22Rv1 (cell line): ENCODE data around the gene ATP6V1A.

Experiments used
- ZFX ChIP-seq: fragments of 450-650 bp; IDR thresholded peaks from 2 replicates; pipeline ENCODE4 v1.6.1; 2017; ENCODE audit warnings: antibody characterized with exemption, borderline replicate concordance
- TF ChIP-seq, protein P1 (sequence below): fragments of 450-650 bp; IDR thresholded peaks from 2 replicates; pipeline ENCODE4 v1.5.1; 2017; ENCODE audit warnings: mild to moderate bottlenecking

DNA sequence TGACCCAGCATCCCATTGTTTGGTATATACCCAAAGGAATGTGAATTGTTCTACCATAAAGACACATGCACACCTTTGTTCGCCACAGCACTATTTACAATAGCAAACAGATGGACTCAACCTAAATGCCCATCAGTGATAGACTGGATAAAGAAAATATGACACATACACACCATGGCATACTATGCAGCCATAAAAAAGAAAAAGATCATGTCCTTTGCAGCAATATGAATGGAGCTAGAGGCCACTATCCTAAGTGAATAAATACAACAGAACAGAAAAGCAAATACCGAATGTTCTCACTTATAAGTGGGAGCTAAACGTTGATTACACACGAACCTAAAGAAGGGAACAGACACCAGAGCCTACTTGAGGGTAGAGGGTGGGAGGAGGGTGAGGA, 39.0 kb upstream of the ATP6V1A start:
- TF ChIP-seq, protein P1, sequence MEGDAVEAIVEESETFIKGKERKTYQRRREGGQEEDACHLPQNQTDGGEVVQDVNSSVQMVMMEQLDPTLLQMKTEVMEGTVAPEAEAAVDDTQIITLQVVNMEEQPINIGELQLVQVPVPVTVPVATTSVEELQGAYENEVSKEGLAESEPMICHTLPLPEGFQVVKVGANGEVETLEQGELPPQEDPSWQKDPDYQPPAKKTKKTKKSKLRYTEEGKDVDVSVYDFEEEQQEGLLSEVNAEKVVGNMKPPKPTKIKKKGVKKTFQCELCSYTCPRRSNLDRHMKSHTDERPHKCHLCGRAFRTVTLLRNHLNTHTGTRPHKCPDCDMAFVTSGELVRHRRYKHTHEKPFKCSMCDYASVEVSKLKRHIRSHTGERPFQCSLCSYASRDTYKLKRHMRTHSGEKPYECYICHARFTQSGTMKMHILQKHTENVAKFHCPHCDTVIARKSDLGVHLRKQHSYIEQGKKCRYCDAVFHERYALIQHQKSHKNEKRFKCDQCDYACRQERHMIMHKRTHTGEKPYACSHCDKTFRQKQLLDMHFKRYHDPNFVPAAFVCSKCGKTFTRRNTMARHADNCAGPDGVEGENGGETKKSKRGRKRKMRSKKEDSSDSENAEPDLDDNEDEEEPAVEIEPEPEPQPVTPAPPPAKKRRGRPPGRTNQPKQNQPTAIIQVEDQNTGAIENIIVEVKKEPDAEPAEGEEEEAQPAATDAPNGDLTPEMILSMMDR = no peak
- no peak for TF ChIP-seq ZFX
